ENCODE data around the gene NUAK2.

DNA sequence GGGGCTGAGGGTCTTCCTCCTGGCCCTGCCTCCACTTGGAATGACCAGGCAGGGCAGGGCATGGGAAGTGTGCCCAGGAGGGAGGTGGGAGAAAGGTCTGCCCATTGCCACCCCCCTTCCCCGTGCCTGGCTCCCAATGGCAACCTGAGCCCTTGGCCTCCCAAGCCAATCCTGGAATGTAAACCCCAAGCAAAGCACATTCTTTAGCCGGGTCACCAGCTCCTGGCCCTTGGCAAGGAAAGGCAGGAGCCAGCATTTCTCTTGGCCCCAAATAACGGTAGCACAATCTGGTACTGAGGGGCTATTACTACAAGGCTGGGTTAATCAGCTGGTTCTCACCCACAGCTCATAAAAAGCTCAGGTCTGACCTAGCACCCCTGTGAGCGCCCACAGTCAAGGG is 6.9 kb upstream of the NUAK2 start:
- TF ChIP-seq CTCF (conservative IDR thresholded peaks at IDR 0.05; ENCODE audit: low read depth, low read length) (no peak), EZH2 (IDR thresholded peaks at IDR 0.05; ENCODE audit: borderline replicate concordance, low read depth, low read length, poor library complexity, severe bottlenecking) (no peak)

All from A673 (cell line).